ENCODE results near the gene NUP210. TPM values are rescaled to one million over a fixed set of nuclear protein-coding genes. Genes with fewer than 3 reads are reported as not detected.

Gene NUP210
- total RNA-seq, 1 experiment from 2014 or later: 8.4 TPM

- no peak for TF ChIP-seq CTCF (IDR thresholded peaks at IDR 0.05; ENCODE audit: unreplicated experiment)
- ChIA-PET POLR2A (no interaction called here), CTCF (interaction anchor here (0.6 kb wide), 2 partner anchors 12 to 466 kb away, joined by 3 read pairs; no protein-coding TSS in a partner anchor)
- intact Hi-C loops (cut with micrococcal nuclease): no loop called here
- no TSS peak for BruUV-seq (replicated peaks)
- H3K27ac Mint-ChIP-seq (ENCODE audit: low read depth, unreplicated experiment): no peak overlapping the region
- H3K9me3 Mint-ChIP-seq (ENCODE audit: unreplicated experiment): no peaks in the 10 kb centered on the region
- H3K36me3 Mint-ChIP-seq (ENCODE audit: insufficient read depth, unreplicated experiment): peaks cover 9% of the 10 kb centered on the region
- H3K27me3 Mint-ChIP-seq (ENCODE audit: insufficient read depth, unreplicated experiment): no peaks in the 10 kb centered on the region
- DNase-seq (ENCODE audit: unreplicated experiment): no peak
- no peaks in the 10 kb centered on the region for H3K4me1 Mint-ChIP-seq (ENCODE audit: insufficient read depth, unreplicated experiment)
- H3K4me3 Mint-ChIP-seq (ENCODE audit: unreplicated experiment): no peak overlapping the region
Observed at GRCh38 chr3:13400114-13400673, 19.9 kb downstream of the NUP210 start.

- Mint-ChIP-seq H3K27ac (ENCODE audit: low read depth, unreplicated experiment) (no peak overlapping the region), H3K36me3 (ENCODE audit: insufficient read depth, unreplicated experiment) (peaks cover 9% of the 10 kb centered on the region), H3K9me3 (ENCODE audit: unreplicated experiment) (no peaks in the 10 kb centered on the region), H3K27me3 (ENCODE audit: insufficient read depth, unreplicated experiment) (no peaks in the 10 kb centered on the region), H3K4me3 (ENCODE audit: unreplicated experiment) (no peak overlapping the region), H3K4me1 (ENCODE audit: insufficient read depth, unreplicated experiment) (no peaks in the 10 kb centered on the region)
- intact Hi-C loops (cut with micrococcal nuclease): no loop called here
- TF ChIP-seq CTCF (IDR thresholded peaks at IDR 0.05; ENCODE audit: unreplicated experiment): no peak
- BruUV-seq (replicated peaks): no TSS peak
- CTCF ChIA-PET: no interaction called here
- no peak for DNase-seq (ENCODE audit: unreplicated experiment)
- POLR2A ChIA-PET: no interaction called here
Observed at GRCh38 chr3:13399603-13400002, 20.5 kb downstream of the NUP210 start.

GRCh38 chr3:13397316-13397715 lies 22.8 kb downstream of the NUP210 start:
- TF ChIP-seq CTCF (IDR thresholded peaks at IDR 0.05; ENCODE audit: unreplicated experiment): no peak
- H3K4me1 Mint-ChIP-seq (ENCODE audit: insufficient read depth, unreplicated experiment): no peaks in the 10 kb centered on the region
- H3K27me3 Mint-ChIP-seq (ENCODE audit: insufficient read depth, unreplicated experiment): no peaks in the 10 kb centered on the region
- CTCF ChIA-PET: no interaction called here
- intact Hi-C loops (cut with micrococcal nuclease): no loop called here
- no TSS peak for BruUV-seq (replicated peaks)
- H3K36me3 Mint-ChIP-seq (ENCODE audit: insufficient read depth, unreplicated experiment): peaks cover 9% of the 10 kb centered on the region
- H3K27ac Mint-ChIP-seq (ENCODE audit: low read depth, unreplicated experiment): no peak overlapping the region
- POLR2A ChIA-PET: no interaction called here
- no peaks in the 10 kb centered on the region for H3K9me3 Mint-ChIP-seq (ENCODE audit: unreplicated experiment)
- H3K4me3 Mint-ChIP-seq (ENCODE audit: unreplicated experiment): no peak overlapping the region
- DNase-seq (ENCODE audit: unreplicated experiment): no peak

- no peaks in the 10 kb centered on the region for H3K9me3 Mint-ChIP-seq (ENCODE audit: unreplicated experiment)
- no peaks in the 10 kb centered on the region for H3K27me3 Mint-ChIP-seq (ENCODE audit: insufficient read depth, unreplicated experiment)
- intact Hi-C loops (cut with micrococcal nuclease): no loop called here
- BruUV-seq (replicated peaks): no TSS peak
- ChIA-PET POLR2A (no interaction called here), CTCF (interaction anchor here (0.6 kb wide), 1 partner anchor 277 kb away, joined by 3 read pairs; no protein-coding TSS in a partner anchor)
- peaks cover 9% of the 10 kb centered on the region for H3K36me3 Mint-ChIP-seq (ENCODE audit: insufficient read depth, unreplicated experiment)
- no peak overlapping the region for H3K27ac Mint-ChIP-seq (ENCODE audit: low read depth, unreplicated experiment)
- no peak for DNase-seq (ENCODE audit: unreplicated experiment)
- H3K4me3 Mint-ChIP-seq (ENCODE audit: unreplicated experiment): no peak overlapping the region
- H3K4me1 Mint-ChIP-seq (ENCODE audit: insufficient read depth, unreplicated experiment): no peaks in the 10 kb centered on the region
- TF ChIP-seq CTCF (IDR thresholded peaks at IDR 0.05; ENCODE audit: unreplicated experiment): no peak
Observed at GRCh38 chr3:13394363-13394762, 25.8 kb downstream of the NUP210 start.

Measured in MCF 10A (cell line).